ENCODE data around the gene TSPAN12.

The TSPAN12 gene

DNA sequence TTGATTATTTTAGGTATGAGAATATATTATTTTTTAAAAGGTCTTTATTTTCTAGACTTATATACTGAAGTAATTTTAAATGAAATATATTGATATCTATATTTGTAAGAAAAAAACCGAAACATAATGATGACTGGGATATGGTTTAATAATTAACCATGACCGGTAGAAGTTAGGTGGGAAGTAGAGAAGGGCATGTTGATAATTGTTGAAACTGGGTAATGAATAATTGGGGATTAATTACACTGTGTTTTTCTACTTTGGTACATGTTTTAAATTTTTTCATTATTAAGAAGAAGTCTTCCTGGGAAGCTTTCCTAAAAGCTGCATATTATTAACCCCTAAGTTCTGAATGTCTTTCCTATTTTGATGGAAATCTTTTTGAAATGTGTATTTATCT lies 16.3 kb downstream of the TSPAN12 start:
- peak; percentile 27 for DNase-seq

DNA sequence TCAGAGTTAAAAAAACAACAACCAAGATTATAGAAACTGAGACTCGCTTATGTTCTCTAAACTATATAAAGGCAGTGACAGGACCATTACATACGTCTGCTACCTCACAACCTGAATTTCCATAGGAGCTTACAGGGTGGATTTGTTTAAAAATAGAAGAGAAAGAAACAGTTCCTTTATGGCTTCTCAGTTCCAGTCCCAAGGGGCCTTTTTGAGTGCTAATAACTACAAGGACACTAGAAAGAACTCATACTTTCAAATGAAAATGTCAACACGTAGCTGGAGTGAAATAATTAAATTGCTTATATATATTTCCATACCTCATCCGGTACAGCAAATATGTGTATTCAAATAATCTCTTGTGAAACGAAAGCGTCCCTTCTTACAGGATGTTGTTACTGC lies 19.7 kb downstream of the TSPAN12 start:
- DNase-seq, result no peak

DNA sequence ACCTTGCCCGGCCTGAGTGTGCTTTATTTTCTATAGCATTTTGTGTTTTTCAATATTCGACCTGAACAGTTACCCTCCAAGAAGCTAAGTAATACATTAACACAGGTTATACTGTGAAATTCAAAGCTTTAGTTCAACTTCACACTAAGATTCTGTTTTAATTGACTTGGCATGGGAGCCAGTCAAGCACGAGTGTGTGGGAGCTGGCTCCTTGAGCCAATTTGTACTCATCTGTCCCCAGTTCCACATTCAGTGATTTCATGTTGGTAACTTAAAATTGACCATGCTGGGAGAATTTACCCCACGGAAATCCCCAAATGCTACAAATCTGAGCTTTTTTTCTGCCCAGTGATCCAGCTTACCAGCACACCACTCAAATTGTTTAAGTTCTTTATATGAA lies 20.3 kb downstream of the TSPAN12 start:
- DNase-seq, result no peak

DNA sequence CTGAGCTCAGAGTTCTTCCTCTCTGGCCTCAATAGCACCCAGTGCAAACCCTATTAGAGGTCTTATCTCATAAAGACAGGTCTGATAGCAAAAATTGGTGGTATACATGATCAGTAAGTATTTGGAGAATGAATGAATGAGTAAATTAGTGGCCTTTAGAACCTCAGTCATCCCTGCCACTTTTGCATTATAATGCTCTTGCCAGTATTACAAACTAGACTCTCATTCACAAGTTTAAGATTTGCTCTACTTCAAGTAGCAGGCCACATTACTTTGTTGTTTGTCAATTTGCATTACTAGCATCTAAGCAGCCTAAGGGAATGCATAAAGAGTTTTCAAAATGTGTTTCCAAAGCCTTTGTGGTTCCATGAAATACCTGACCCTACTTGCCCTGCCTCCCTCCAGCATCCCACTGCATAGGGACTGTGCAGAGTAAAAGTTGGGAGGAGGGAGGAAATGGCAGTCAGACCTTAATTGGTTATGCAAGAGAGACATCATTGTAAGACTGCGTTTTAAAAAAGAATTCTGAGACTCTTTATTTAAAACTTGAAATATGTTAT lies 21.3 kb downstream of the TSPAN12 start:
- DNase-seq, result no peak

DNA sequence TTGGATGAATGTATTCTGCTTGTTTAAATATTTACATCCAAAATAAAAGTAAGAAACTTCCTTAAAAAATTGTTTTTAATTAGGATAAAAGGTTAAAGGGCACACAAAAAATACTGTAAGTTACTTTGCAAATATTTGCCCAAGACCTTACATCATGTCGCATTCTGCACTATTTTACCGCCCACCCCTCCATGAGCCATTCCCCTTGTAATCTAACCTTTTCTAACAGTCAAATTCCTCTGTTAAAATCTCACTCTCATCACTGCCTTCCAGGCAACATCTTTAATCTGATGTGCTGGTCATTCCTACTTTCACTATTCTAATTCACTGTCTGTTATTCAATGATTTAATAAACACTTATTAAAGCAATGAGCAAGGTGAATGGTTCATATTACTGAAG lies 23.2 kb downstream of the TSPAN12 start:
- no peak for DNase-seq

DNA sequence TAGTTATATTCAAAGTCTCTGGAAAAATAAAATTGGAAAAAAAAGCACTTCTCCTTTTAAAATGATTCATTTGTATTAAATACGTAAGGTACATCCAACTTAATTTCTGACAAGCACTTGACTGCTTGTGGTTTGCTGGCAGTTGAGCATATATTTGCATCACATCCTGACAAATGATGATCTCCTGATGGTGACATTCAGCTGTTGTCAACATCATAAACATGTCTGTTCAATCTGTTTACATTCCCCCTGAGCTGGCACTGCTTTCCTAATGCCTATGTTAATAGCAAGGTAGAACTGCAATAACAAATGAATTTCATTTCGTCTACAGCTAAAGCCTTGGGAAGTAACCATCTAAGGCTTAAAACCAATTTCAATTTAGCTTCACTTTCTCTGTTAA lies 24.4 kb downstream of the TSPAN12 start:
- DNase-seq, result peak; percentile 78

DNA sequence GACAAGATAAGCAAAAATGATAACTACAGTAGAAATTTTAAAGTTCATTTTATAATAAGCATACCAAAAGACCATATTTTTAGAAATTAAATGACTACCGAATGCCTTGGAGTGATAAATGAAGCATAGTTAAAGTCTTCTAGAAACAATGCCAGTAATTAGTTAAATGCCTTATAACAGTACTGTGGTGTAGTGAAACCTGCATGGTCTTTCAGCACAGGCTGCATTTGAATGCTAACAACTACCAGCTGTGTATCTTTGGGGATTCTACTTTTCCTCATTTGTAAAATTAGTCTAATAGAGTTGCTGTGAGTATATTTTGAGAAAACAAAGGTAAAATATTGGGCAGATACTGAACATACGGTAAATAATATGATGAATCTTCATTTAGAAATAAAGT lies 25.1 kb downstream of the TSPAN12 start:
- DNase-seq, result no peak

DNA sequence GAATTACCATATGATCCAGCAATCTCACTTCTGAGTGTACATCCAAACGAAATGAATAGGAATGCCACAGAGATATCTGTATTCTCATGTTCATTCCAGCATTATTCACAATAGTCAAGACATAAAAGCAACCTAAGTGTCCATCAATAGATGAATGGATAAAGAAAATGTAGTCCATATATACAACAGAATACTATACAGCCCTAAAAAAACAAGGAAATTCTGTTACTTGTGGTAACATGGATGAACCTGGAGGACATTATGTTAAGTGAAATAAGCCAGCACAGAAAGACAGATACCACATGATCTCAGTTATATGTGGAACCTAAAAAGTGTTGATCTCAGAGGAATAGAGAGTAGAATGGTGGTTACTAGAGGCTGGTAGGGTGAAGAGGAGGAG lies 26.7 kb downstream of the TSPAN12 start:
- no peak for DNase-seq

DNA sequence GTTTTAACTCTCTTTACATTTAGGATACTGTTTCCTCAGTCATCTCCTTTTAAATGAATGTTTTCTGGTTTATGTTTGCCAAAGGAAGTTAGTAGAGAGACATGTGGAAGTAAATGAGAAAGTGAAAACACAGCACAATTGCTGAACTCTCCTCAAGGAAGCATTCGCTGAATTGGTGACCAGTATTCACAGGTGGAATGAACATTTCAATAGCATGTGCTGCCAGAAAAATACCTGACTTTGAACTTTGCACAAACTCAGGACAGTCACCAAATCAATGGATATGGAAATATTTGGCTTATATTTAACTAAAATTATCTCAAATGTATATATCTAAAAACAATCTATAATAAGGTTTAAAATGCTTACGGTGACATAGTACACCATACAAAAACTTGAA lies 28.5 kb downstream of the TSPAN12 start:
- no peak for DNase-seq

DNA sequence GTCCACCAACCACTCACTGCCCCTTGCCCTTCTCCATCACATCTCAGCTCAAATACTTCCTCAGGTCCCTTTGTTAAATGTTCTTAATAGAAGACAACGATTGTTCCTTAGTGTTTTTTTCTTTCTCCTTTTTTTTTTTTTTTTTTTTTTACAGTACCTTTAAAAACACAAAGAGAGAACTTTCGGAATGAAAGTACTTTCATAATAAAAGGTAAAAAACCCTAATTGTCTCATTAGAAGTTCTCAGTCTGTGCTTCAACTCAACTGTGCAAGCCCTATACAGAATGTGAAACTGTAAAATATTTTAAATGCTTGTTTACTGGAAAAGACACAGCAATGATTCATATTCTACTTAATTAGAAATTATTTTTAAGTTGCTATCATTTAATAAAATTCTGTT lies 29.4 kb downstream of the TSPAN12 start:
- no peak for DNase-seq

DNA sequence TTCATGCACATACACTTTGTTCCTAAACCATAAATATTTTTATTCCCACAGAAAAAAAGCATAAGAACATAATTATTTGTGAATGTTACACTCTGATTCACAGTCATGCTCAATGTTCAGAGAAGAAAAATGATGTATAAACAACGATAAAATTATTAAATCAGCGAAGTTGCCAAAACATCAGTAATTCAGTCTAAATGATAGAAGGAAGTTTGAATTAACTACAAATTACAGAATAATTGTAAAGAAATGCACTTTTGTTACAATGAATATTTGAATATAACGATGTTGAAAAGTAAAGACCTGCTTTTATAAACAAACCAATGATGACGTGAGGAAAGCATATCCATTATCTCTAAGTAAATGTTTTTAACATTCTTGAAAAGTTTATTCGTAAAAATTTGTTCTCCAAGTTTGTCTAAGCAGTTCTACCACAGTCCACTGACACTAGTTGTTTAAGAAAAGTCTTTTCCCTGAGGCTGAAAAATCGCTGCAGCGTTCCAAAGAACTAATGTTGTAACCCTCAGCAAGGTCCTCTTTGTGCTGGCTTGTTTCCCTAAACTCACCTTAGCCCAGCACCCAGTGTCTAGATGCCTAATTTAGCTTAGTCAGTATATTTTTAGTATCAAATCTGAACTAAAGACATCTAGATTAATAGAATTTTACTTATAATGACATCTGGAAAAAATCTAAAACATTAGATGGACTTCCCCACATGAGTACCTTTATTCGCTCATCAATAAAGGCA lies 30.4 kb downstream of the TSPAN12 start:
- no peak for DNase-seq

DNA sequence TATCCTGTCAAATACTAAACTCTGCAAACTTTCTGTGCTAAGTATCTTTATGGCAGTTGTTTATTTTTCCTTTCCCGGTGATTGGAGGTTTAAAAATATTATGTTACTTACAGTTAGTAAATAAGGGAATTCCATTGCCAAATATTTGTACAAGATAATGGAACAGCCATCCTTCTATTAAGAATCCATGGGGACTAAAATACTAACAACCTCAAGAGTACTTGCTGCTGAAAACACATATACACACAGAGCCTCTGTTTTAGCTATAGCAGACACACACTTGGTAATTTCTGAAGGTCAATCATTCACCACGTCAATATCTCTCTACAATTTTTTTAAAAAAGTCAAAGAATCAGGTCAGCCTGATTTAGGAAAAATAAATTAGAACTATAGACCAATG lies 32.4 kb downstream of the TSPAN12 start:
- DNase-seq, result peak; percentile 56

DNA sequence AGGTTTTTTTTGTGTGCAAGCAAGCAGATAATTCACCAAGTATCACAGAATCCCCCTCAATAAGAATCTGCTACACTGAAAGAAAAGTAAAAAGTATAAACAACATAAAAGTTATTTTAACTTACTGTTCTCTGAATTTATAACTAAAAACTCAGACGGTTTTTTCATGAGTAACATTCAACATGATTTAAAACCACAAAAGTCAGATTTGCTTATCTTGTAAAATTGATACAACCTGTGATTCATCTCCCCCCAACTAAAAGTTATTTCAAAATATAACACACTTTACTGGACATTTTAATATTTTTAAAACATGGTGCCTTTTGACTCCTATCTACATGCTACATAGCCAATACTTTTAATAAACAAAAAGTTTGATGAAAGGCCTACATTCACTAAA lies 32.8 kb downstream of the TSPAN12 start:
- no peak for DNase-seq

DNA sequence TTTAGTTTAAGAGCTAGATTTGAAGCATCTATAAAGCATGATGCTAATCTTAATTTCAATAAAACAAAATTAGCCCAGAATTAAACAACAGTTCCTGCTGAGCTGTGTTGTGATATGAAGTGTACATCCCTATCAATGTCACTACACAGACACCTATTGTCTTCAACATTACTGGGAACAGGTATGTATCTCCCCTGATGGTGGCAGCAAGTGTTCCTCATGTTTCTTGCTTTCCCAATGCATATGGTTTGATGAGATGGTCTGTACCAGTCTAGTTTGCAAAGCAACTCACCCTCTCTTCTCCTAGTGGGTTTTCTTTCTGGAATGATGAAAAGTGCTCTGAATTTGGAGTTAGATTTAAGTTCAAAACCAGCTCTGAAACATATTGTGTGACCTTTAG lies 38.1 kb downstream of the TSPAN12 start:
- DNase-seq, result peak; percentile 59

DNA sequence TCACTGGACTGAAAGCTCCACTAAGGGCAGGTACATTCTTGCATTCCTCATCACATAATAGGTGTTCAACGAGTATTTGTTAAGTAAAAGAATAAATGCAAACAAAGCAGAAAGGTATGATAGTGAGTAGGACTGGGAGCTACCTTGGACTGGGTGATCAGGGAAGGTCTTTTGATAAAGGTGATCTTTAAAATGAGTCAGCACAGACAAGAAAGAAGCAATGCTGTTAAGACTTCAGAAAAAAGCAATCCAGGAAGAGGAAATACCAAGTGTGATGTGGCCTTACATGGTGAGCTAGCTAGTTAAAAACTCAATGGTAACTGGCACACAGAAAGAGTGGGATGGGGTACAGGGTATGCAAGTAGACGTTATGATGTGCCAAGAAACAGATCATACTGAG lies 40.1 kb downstream of the TSPAN12 start:
- no peak for DNase-seq

DNA sequence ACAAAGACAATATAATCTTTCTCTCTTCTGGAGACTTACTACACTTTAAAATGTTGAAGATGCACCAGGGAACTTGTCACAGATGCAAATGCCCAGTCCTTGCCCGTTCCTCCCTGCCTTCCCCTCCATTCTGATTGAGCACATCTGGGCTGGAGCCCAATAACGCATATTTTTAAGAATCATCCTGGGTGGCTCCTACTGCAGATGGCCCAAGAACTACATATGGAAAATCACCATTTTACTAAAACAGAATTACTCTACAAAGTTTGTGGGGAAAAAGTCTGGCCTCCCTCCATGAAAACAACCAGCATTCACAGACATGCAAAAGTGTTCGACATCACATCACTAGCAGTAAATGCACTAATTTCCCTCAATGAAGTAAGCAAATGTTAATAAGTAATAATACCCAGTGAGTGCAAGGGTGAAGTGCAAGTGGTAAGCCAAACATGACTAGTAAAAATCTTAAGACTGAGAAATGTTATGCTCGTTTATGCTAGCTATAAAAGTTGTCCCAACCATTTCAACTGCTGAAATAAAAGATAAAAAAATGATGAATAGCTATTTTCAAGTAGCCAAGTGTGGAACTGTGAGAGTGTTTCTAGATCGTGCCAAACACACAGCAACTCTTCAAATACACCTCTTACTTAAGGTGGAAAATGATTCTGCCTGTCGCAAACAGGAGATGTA lies 43.5 kb downstream of the TSPAN12 start:
- DNase-seq, result no peak

DNA sequence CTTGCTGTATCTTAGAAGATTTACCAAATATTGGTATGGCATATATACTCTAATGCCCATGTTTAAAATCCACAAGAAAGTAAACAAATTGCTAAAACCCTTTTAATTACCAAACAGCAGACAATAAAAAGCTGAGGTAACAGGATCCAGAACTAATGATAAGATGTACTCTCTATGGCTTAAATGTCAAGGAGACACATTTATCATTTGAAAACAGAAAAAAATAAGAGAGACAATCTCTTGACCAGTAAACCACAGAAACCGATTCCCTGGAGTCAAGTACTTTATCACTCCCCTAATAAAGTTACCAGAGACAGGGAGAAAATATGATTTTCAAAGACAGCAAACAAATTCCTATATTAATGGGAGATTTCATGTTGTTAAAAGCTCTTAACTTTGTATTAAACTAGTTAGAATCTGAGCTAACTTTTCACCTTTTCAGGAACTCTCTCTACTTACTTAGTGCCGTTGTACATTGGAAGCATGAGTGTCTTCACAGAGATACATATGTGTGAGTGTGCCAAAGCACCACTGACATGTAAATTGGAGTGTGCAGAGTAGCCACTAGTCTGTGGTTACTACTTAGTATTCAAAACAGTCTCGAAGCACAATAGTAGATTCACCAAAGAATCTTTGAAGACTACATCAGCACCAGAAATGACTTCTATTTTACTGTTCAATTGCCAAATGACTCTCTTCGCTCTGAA lies 44.2 kb downstream of the TSPAN12 start:
- no peak for DNase-seq

DNA sequence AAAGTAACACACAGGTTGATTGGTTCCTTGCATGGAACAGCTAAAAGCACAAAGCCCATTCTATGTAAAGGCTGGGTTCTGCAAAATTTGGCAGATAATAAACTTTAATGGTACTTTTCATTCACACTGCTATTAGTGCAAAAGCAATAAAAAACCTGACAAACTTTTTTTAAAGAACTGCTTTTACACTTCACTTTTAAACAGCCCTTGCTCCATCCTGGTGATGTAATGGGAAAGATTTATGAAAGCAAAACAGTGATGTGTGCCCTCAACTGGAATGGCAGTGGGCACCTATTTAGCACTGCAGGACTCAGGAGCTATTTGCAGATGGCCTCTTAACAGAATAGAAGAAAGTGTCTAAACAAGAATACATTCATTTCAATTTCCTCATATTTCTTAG lies 44.9 kb downstream of the TSPAN12 start:
- no peak for DNase-seq

DNA sequence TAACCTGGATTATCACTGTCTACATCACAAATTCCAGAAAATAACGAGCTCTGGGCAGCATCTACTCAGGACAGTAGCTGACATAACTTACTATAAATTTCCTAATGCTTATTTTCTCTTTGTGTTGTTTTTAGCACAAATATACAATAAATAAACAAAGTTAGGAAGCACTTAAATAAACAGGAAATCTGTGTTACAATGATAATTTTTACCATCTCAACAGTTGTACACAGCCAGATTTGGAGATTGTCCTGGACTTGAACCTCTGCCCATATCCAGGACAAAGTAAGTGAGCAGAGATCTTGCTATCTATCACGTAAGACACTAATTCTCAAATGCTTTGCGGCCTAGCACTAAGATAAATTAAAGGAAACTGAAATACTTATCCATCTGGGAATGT lies 48.7 kb downstream of the TSPAN12 start:
- DNase-seq, result no peak

DNA sequence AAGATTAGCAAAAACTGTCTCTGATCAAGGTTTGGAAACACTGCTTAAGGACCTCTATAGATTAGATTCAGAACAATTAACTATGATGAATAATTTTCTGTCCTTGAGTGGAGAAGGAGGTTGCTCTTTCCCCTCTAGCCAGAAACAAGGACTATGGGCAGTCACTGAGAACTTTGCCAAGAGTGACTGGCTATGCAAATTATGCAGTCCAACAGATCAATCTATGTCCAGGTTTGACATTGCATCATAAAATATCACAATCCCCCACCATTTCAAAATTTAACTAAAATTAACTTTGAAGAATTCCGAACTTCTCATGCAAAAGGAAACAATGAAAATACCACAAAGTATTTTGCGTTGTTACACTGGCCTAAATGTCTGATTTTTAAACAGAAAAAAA lies 50.6 kb downstream of the TSPAN12 start:
- DNase-seq, result no peak

DNA sequence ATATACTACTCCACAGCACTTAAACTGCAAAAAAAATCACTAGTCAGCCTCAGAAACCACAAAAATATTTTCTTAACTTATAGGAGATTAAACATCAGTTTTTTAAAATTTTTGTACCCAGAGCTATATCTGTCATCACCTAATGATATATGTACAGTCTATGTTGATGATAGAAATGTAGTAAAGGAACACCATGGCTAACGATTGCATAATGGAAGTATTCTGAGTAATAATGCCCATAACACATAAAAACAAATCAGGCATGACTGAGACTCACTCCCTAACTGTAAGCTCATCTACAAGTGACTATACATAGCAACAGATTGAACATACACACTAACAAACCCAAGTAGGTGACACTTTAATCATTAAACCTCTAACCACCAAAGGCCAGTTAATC lies 51.3 kb downstream of the TSPAN12 start:
- DNase-seq, result peak; percentile 47

DNA sequence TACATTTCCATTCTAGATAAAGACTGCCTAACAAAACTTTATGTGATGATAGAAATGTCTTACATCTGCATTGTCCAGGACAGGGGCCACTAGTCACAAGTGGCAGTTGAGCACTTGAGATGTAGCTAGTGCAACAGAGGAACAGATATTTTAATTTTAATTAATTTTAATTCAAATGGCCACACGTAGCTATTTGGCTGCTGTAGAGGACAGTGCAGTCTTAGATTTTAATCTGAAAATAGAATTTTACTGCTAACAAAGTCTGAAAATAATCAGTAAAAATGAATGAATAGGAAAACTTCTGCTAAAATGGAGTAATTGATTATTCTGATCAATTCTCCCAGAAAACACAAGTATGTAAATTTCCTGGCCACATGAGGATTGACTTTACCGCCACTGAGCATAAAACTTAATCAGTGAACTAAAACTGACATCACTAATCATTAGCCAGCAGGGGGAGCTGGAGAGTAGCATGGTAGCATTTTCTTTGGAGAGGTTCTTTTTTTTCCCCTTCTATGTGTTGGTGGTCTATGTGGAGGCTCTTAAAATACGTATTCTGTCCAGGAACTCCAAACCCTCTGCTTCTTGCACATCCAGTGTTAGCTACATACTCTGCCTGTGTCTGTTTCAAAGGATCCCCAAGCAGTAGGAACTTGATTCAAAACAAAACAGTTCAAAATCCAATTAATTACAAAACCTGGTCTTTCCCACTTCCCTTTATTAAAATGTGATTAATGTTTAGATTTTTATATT lies 52.1 kb downstream of the TSPAN12 start:
- peak; percentile 88 for DNase-seq

DNA sequence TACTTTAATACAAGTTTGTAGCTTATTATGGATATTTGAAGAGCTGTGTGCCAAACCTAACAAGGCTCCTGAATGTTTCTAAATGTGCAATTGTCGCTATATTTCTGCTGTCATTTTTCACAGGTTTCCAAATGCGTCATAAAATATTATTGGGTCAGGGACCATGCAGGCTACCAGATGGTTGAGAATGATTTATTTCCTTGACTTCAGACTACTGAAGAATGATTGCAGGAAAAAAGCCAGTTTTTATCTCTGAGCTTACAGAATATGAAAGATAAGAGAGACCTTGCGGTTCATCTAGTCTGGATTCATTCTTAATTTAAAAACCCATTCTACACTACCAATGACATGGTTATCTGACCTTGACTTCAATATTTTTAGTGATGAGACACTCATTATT lies 55.2 kb downstream of the TSPAN12 start:
- no peak for DNase-seq

Data from DMS53 (cell line).